Ecto neural progenitor cell (in vitro differentiated cells): ENCODE data around the gene HYAL3.

Experiments
- DNase-seq: peaks from one replicate; pipeline ENCODE4 v3.0.0-alpha.2; 2018; ENCODE audit warnings: low spot score

Gene HYAL3

DNA sequence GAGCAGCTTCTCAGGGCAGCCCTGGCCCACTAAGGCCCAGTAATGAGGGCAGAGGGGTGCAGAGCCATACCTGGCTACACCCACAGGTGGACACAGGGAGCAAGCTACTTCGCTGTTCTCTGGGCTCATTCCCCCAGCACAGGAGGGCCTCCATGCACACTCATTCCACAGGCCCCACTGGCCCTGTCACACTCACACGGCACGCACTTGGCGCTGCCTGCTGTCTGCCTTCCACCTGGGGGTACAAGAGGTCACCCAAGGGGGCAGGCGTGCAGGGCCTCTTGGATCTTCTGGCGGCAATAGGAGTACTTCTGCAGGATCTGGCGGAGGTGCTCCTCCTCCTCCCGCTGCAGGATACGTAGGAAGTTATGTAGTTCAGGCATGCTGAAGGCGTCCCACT lies 31.1 kb upstream of the HYAL3 start:
- no peak for DNase-seq

DNA sequence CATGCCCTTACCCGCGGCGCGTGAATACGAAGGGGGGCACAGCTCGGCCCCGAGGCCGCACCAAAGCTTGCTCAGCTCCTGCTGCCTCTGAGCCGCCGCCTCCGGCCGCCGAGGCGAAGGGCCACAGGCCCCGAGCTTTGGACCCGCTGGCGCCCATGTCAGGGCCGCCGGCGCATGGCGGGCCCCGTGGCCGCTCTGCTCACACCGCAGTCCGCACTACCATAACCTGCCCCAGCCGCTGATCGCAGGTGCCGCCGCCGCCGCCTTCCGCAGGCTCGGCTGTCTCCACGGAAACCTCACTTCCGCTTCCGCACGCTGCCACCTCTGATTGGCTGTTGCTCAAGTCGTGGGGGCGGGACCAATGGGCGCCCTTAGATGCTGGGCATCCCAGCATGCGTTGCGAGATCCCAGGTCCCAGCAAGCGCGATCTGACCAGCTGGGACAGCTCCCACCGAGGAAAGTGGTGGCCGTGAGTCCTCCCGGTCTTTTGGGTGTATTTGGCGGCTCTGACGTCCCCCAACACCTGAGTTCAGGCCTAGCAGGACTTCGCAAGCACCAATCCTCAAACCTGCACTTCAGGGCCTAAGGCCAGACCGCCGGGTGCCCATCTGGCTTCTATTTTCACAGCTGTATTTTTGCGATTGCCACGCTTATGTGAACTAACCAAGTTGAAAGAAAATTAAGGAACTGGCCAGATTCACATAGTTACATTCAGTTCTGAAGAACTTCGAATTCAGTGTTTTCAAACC lies 28.9 kb upstream of the HYAL3 start, which contains the start of gene TUSC2:
TSS of gene TUSC2 (minus strand) at position 281 of the 749 bp plus-strand sequence. CDS start at position 157, 124 bp downstream.
- peak; percentile 96 for DNase-seq

DNA sequence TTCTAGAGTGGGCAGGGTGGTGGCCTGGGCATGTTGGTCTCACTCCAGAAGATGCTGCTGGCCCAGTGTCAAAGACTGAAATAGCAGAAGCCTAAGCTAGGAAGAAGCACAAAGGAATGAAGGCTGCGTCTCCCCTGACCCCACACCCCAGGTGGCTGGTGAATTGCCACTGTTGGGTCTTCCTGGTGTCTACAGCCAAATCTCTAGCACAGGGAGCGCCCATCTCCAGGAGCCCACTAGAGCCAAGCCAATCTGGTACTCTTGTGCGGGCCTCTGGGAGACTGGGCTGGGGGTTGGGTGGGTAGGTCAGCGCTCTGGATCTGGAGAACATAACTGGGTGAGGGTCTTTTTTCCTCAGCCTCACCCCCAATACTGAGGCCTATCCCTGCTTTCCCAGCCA lies 27.9 kb upstream of the HYAL3 start:
- DNase-seq, result no peak

DNA sequence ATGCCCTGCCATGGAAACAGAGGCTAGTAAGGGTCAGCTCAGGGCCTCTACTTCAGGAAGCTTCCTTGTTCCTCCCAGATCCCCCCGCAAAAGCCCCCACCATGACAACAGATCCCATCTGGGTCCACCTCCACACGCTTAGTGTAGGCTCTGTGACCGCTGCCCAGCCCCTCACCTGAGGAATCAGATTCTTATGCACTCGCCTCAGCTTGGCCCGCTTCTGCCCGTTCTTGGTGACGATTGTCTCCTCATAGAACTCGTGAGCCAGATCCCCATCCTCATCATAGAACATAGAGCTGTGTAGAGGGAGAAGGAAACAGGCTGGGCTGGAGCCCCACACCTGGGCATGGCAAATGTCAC lies 27.0 kb upstream of the HYAL3 start:
- no peak for DNase-seq

DNA sequence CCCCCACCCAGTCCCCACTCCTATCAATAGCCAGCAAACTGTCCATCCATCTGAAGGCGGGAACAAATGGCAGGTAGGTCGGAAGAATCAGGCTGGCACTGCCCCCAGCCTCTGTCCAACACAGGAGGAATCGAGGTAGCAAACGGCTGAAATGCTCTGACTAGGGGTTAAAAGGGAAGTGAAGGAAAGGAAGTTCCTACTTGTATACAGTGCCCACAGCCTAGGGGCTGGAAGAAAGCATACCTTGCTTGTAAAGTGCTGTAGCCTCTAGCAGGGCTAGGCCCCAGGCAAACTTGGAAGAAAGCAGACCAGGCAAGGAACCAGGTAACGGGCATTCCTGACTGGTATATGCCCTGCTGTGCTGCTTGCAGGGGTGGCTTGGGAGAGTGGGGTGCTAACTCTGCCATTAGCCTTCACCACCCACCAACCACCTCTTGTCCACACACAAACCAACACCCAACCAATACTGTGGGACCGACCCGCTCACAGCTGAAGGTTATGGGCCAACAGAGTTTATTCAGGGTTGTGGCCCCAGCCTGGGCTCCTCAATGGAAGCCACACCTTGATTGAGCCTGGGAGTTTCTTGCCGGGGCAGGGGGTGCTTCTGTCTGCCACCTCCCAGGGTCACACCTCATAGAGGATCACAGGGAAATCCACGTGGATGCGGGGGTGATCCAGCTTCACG lies 26.4 kb upstream of the HYAL3 start:
- DNase-seq, result no peak

DNA sequence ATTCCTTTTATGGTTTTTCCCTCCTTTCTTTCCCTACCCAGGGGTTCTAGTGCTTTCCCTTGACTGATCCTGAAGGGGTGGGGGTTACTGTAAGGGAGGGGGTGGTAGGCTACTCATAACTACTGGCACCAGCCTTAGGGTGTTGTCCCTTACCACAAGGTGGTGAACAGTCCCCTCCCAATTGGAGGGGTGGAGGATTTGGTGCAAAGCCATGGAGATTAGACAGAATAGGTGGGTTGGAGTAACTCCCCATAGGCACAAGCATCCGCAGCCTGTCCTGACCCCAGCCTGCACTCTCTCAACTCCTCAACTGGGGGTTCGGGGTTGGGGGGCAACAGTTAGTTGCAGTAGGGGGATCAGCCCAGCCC lies 25.9 kb upstream of the HYAL3 start:
- no peak for DNase-seq

- DNase-seq, result peak; percentile 87
Observed at GRCh38 chr3:50324351-50325112, 25.3 kb upstream of the HYAL3 start.

DNA sequence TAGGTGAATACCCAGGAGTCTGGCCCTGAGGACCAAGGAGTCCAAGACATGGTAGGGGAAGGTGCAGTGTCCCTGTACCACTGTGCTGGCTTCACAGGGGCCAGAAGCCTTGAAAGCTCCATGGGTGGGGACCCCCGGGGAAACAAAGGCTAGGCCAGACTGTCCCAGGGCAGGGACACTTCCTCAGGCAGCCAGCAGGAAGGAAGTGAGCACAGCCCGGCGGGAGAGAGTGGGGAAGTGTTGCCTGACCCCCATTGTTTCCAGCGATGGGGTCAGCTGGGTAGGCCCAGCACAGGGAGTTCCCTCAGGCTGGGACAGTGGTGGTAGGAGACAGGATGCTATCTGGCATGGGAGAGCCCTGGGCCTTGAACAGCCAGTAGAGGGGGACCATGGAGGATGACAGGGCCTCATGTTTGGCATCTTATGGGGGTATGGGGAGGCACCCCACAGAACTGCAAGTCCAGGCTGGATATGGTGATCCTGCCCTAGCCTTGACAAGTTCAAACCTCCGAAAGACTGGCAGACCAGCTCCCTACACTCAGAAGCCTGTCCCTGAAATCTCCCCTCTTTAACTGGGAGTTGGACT lies 24.5 kb upstream of the HYAL3 start:
- no peak for DNase-seq

DNA sequence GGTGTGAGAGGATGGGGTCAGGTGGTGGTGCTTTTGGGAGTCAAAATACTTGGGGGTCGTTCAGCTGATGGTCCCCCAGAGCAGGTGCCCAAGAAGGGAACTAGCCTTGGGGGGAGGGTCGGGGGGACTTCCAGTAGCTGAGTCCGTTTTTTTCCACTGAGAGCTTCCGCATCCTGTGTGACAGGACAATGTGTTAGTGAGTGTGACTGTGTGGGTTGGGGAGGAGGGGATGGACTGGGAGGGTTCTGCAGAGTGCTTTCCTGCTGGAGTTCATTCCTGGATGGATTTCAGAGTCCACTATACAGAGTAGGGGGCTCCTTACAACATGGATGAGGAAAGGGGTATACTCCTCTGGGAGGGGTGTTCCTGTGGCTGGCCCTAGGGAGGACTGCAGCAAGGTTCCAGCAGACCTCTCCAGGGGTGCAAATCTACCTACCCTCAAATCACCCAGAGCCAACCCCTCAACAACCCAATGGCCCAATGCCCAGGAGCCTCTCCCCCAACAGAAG lies 23.9 kb upstream of the HYAL3 start:
- no peak for DNase-seq

GRCh38 chr3:50322386-50323091 lies 23.3 kb upstream of the HYAL3 start, which contains the start of gene HYAL2:
TSS of gene HYAL2 (minus strand) at chr3:50322745. CDS start at chr3:50320489, 2,256 bp downstream.
- peak; percentile 68 for DNase-seq

DNA sequence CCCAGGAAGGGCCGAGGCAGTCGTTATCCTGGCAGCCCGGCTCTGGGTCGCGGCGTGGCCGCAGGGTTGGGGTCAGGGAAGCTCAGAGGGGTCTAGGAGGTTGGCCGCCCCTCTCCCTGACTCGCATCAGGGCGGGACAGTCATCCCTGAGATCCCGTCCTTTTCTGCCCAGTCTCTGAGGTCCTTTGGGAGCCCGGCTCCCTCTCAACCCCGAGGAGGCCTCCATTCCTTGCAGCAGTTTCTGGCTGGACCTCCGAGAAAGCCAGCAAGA lies 22.8 kb upstream of the HYAL3 start:
- DNase-seq, result no peak

- peak; percentile 95 for DNase-seq
Observed at GRCh38 chr3:50321336-50322114, 22.3 kb upstream of the HYAL3 start.

- DNase-seq, result peak; percentile 95
Observed at GRCh38 chr3:50320853-50321335, 21.7 kb upstream of the HYAL3 start.

- DNase-seq, result no peak
Observed at GRCh38 chr3:50319894-50320625, 20.9 kb upstream of the HYAL3 start.

GRCh38 chr3:50319181-50319893 lies 20.1 kb upstream of the HYAL3 start:
- DNase-seq, result no peak

DNA sequence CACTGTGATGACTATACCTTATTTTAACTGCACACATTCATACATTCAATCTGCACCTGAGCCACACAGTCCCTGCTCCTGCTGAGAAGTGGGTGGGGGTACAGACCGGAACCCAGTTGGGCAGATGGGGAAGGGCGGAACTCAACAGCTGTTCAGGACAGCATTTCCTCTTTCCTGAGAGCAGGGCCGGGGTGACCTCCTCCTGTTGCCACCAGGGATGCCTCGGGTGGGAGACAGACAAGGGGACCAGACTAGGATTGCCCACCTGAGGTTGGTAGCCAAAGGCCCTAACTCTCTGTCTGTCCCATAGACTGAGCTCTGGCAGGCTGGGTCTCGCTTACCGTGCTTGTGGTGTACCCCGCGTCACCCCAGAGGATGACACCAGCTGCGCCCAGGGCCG lies 19.4 kb upstream of the HYAL3 start:
- no peak for DNase-seq

DNA sequence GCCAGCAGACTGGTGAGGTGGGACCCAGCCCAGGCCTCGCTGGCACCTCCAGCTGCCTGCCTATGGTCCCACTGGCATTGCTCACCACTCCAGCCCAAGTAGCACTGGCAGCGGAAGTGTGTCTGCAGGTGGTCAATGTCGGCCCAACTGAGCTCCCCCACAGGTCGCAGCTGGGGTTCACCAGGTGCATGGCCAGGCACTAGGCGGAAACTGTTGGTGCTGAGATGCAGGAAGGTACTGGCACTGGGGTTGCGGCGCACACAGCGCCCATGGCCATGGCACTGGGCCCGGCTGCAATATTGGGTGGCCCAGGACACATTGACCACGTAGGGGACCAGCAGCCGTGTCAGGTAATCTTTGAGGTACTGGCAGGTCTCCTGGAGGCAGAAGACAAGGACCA lies 19.0 kb upstream of the HYAL3 start:
- no peak for DNase-seq

DNA sequence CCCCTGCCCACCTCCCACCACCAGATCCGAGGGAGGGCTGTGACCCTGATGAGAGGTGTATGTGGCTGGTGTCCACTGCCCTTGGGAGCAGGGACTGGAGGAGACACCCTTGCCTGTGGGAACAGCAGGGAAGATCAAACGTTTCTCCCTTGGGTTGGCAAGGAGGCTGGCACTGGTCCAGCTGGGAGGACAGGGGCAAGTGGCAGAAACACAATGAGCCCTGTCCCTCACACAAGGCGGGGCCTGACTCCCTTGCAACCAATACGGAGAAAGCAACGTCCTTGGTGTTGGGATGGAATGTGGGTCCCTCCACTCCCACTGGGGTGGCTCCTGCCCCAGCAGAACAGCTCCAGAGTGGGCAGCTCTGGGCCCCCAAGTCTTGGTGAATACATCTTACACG lies 18.1 kb upstream of the HYAL3 start:
- DNase-seq, result no peak

DNA sequence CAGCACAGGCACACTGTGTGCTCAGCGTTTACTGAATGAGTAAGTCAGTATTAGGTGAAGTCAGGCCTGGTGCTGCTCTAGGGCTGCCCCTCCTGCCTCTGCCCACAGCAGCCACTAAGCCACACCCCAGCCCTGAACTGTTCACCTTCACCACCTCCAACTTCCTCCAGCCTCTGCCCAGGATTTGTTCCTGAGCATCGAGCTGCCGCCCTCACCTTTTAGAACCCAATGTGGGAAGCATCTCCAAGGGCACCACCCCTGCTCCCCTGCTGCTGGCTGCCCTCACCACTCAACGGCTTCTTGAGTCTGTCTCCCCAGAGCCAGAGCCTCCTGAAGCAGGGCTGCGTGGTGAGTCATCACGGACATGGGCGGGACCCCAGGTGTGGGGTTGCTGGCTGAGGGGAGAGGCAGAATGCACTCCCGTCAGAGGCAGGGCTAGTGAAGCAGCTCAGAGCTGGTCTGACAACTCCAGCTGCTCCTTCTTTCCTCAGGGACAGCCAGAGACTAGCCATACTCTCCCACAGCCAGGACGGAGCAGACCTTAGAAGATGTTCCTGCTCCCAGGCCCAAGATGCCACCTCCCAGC lies 17.5 kb upstream of the HYAL3 start:
- DNase-seq, result no peak
